Mucosa of rectum (tissue), 2 donors: ENCODE measurements around the gene TSPAN14.

Experiments
- H3K27ac ChIP-seq, 2 donors: one replicate each; pipeline ENCODE4 v1.7.0; 2013; ENCODE audit warnings: inconsistent platforms in 2 of 2, low read depth in 2 of 2, low read length in 2 of 2
- H3K27me3 ChIP-seq, 2 donors: one replicate each; pipeline ENCODE4 v1.7.0; 2013; ENCODE audit warnings: low read length in 2 of 2; ENCODE audit not compliant: control insufficient read depth in 2 of 2, insufficient read depth in 2 of 2
- H3K36me3 ChIP-seq, 2 donors: one replicate each; pipeline ENCODE4 v1.7.0; 2013; ENCODE audit warnings: low read length in 2 of 2; ENCODE audit not compliant: control insufficient read depth in 2 of 2, insufficient read depth in 2 of 2
- H3K4me1 ChIP-seq, 2 donors: one replicate each; pipeline ENCODE4 v1.7.0; 2013; ENCODE audit warnings: low read length in 2 of 2, mild to moderate bottlenecking in 1 of 2; ENCODE audit not compliant: control insufficient read depth in 2 of 2, insufficient read depth in 2 of 2
- H3K4me3 ChIP-seq, 2 donors: one replicate each; pipeline ENCODE4 v1.7.0; 2013; ENCODE audit warnings: low read length in 2 of 2
- H3K9ac ChIP-seq, 2 donors: one replicate each; pipeline ENCODE4 v1.7.0; 2013; ENCODE audit warnings: low read length in 2 of 2, low read depth in 1 of 2, mild to moderate bottlenecking in 1 of 2
- H3K9me3 ChIP-seq, 2 donors: one replicate each; pipeline ENCODE4 v1.7.0; 2013; ENCODE audit warnings: low read length in 2 of 2; ENCODE audit not compliant: control insufficient read depth in 2 of 2
- donor health status: healthy.
- donor health status: Normal muscosa, but diverticular disease.

Gene TSPAN14

GRCh38 chr10:80468806-80469421 lies 14.8 kb downstream of the TSPAN14 start:
- Histone ChIP-seq H3K4me3 (no peak overlapping the region), H3K4me1 (peaks cover 40 to 54% of the 10 kb centered on the region in 2 donors), H3K9me3 (no peaks in the 10 kb centered on the region), H3K9ac (peak overlapping the region in 1 of 2 donors; percentile 30), H3K36me3 (peaks cover 9 to 17% of the 10 kb centered on the region in 2 donors), H3K27ac (peak overlapping the region; percentile 28 to 69), H3K27me3 (no peaks in the 10 kb centered on the region)

- H3K4me1 ChIP-seq: peaks cover 31 to 42% of the 10 kb centered on the region in 2 donors
- H3K9ac ChIP-seq: no peak overlapping the region
- H3K9me3 ChIP-seq: no peaks in the 10 kb centered on the region
- H3K4me3 ChIP-seq: no peak overlapping the region
- H3K36me3 ChIP-seq: peaks cover 9 to 19% of the 10 kb centered on the region in 2 donors
- H3K27me3 ChIP-seq: no peaks in the 10 kb centered on the region
- no peak overlapping the region for H3K27ac ChIP-seq
Measured at GRCh38 chr10:80470266-80470665, 16.2 kb downstream of the TSPAN14 start.

GRCh38 chr10:80471001-80471400 lies 16.9 kb downstream of the TSPAN14 start:
- Histone ChIP-seq H3K9me3 (no peaks in the 10 kb centered on the region), H3K4me3 (no peak overlapping the region), H3K4me1 (peaks cover 29 to 36% of the 10 kb centered on the region in 2 donors), H3K27me3 (no peaks in the 10 kb centered on the region), H3K27ac (no peak overlapping the region), H3K9ac (no peak overlapping the region), H3K36me3 (peaks cover 9 to 19% of the 10 kb centered on the region in 2 donors)

- H3K27me3 ChIP-seq: no peaks in the 10 kb centered on the region
- no peak overlapping the region for H3K4me3 ChIP-seq
- H3K27ac ChIP-seq: peak overlapping the region in 1 of 2 donors; percentile 14
- H3K9me3 ChIP-seq: no peaks in the 10 kb centered on the region
- no peak overlapping the region for H3K9ac ChIP-seq
- peaks cover 9 to 19% of the 10 kb centered on the region in 2 donors for H3K36me3 ChIP-seq
- peaks cover 29 to 30% of the 10 kb centered on the region in 2 donors for H3K4me1 ChIP-seq
Measured at GRCh38 chr10:80471715-80472233, 17.7 kb downstream of the TSPAN14 start.

- Histone ChIP-seq H3K4me1 (peaks cover 25 to 26% of the 10 kb centered on the region in 2 donors), H3K4me3 (no peak overlapping the region), H3K36me3 (peaks cover 9 to 20% of the 10 kb centered on the region in 2 donors), H3K27me3 (no peaks in the 10 kb centered on the region), H3K9ac (no peak overlapping the region), H3K9me3 (no peaks in the 10 kb centered on the region), H3K27ac (no peak overlapping the region)
Measured at GRCh38 chr10:80472234-80473095, 18.4 kb downstream of the TSPAN14 start.

- Histone ChIP-seq H3K36me3 (peaks cover 9 to 24% of the 10 kb centered on the region in 2 donors), H3K4me1 (peaks cover 20 to 21% of the 10 kb centered on the region in 2 donors), H3K9ac (no peak overlapping the region)
Measured at GRCh38 chr10:80473096-80473657, 19.1 kb downstream of the TSPAN14 start.

GRCh38 chr10:80473692-80474596 lies 19.8 kb downstream of the TSPAN14 start:
- no peaks in the 10 kb centered on the region for H3K9me3 ChIP-seq
- no peak overlapping the region for H3K4me3 ChIP-seq
- H3K27ac ChIP-seq: peak overlapping the region in 1 of 2 donors; percentile 4
- peaks cover 9 to 24% of the 10 kb centered on the region in 2 donors for H3K36me3 ChIP-seq
- peaks cover 13% of the 10 kb centered on the region in 2 donors for H3K4me1 ChIP-seq
- no peaks in the 10 kb centered on the region for H3K27me3 ChIP-seq
- H3K9ac ChIP-seq: no peak overlapping the region

More at GRCh38 chr10:80473096-80473657, 19.1 kb downstream of the TSPAN14 start:
- H3K4me3 ChIP-seq: no peak overlapping the region
- H3K27ac ChIP-seq: no peak overlapping the region
- H3K27me3 ChIP-seq: no peaks in the 10 kb centered on the region
- no peaks in the 10 kb centered on the region for H3K9me3 ChIP-seq

- Histone ChIP-seq H3K9ac (no peak overlapping the region), H3K27me3 (no peaks in the 10 kb centered on the region), H3K36me3 (peaks cover 9 to 24% of the 10 kb centered on the region in 2 donors), H3K9me3 (no peaks in the 10 kb centered on the region), H3K4me3 (no peak overlapping the region), H3K27ac (no peak overlapping the region), H3K4me1 (peaks cover 8 to 13% of the 10 kb centered on the region in 2 donors)
Measured at GRCh38 chr10:80474597-80474910, 20.4 kb downstream of the TSPAN14 start.

GRCh38 chr10:80474941-80475340 lies 20.8 kb downstream of the TSPAN14 start:
- Histone ChIP-seq H3K4me3 (no peak overlapping the region), H3K27ac (no peak overlapping the region), H3K9ac (no peak overlapping the region), H3K36me3 (peaks cover 9 to 24% of the 10 kb centered on the region in 2 donors), H3K27me3 (no peaks in the 10 kb centered on the region), H3K4me1 (peaks cover 6 to 13% of the 10 kb centered on the region in 2 donors), H3K9me3 (no peaks in the 10 kb centered on the region)
